ENCODE results near the gene TOR1AIP1. TPM values are rescaled to one million over a fixed set of nuclear protein-coding genes. Genes with fewer than 3 reads are reported as not detected.

Gene TOR1AIP1
- total RNA-seq, 4 donors from 2014 or later: 66.1 to 148 (median 68.8) TPM

GRCh38 chr1:179941454-179941853, 59.4 kb downstream of the TOR1AIP1 start:
- Histone ChIP-seq H3K9me3 (no peaks in the 10 kb centered on the region), H3K4me3 (no peak overlapping the region), H3K27ac (no peak overlapping the region), H3K4me1 (no peaks in the 10 kb centered on the region), H3K27me3 (no peaks in the 10 kb centered on the region), H3K36me3 (no peaks in the 10 kb centered on the region)
- ATAC-seq: no peak
- in situ Hi-C loops (cut with MboI; ENCODE audit: low sequenced_read_pairs in 4 of 4) (no loop called here), intact Hi-C loops (cut with DNase I; ENCODE audit: low total_unique reads) (no loop called here)
- TF ChIP-seq POLR2A (IDR thresholded peaks at IDR 0.05): no peak
- TF ChIP-seq CTCF (IDR thresholded peaks at IDR 0.05 in 4 of 5, conservative IDR thresholded peaks at IDR 0.05 in 1 of 5): no peak
- no peak for DNase-seq

- Histone ChIP-seq H3K9me3 (no peaks in the 10 kb centered on the region), H3K27me3 (no peaks in the 10 kb centered on the region), H3K4me3 (no peak overlapping the region), H3K27ac (no peak overlapping the region), H3K4me1 (peaks cover 0 to 6% of the 10 kb centered on the region in 2 donors), H3K36me3 (no peaks in the 10 kb centered on the region)
- intact Hi-C loops (cut with DNase I; ENCODE audit: low total_unique reads): no loop called here
- DNase-seq (no peak), ATAC-seq (no peak)
- in situ Hi-C loops (cut with MboI; ENCODE audit: low sequenced_read_pairs in 4 of 4): loop anchor here in 1 of 4 donors (10.0 kb wide), 1 partner anchor 76 kb away; the partner anchor contains the start of gene TOR1AIP2
- TF ChIP-seq CTCF (IDR thresholded peaks at IDR 0.05 in 4 of 5, conservative IDR thresholded peaks at IDR 0.05 in 1 of 5) (no peak), POLR2A (IDR thresholded peaks at IDR 0.05) (no peak)
These were observed 68.6 kb downstream of the TOR1AIP1 start for GRCh38 chr1:179950651-179951050.

- in situ Hi-C loops (cut with MboI; ENCODE audit: low sequenced_read_pairs in 4 of 4) (loop anchor here in 1 of 4 donors (10.0 kb wide), 1 partner anchor 77 kb away; the partner anchor contains the start of gene TOR1AIP2), intact Hi-C loops (cut with DNase I; ENCODE audit: low total_unique reads) (no loop called here)
- Histone ChIP-seq H3K4me1 (peaks cover 3 to 12% of the 10 kb centered on the region in 2 donors), H3K27me3 (no peaks in the 10 kb centered on the region), H3K9me3 (no peaks in the 10 kb centered on the region), H3K27ac (no peak overlapping the region), H3K36me3 (no peaks in the 10 kb centered on the region), H3K4me3 (no peak overlapping the region)
- no peak for ATAC-seq
- TF ChIP-seq POLR2A (IDR thresholded peaks at IDR 0.05) (no peak), CTCF (IDR thresholded peaks at IDR 0.05 in 4 of 5, conservative IDR thresholded peaks at IDR 0.05 in 1 of 5) (no peak)
- DNase-seq: no peak
These were observed 69.5 kb downstream of the TOR1AIP1 start for GRCh38 chr1:179951383-179952144.

GRCh38 chr1:179952186-179952585, 70.1 kb downstream of the TOR1AIP1 start:
- in situ Hi-C loops (cut with MboI; ENCODE audit: low sequenced_read_pairs in 4 of 4): loop anchor here in 1 of 4 donors (10.0 kb wide), 1 partner anchor 77 kb away; the partner anchor contains the start of gene TOR1AIP2
- TF ChIP-seq CTCF (IDR thresholded peaks at IDR 0.05 in 4 of 5, conservative IDR thresholded peaks at IDR 0.05 in 1 of 5): no peak
- TF ChIP-seq POLR2A (IDR thresholded peaks at IDR 0.05): no peak
- intact Hi-C loops (cut with DNase I; ENCODE audit: low total_unique reads): no loop called here
- Histone ChIP-seq H3K27me3 (no peaks in the 10 kb centered on the region), H3K9me3 (no peaks in the 10 kb centered on the region), H3K4me3 (no peak overlapping the region), H3K4me1 (peaks cover 4 to 18% of the 10 kb centered on the region in 2 donors), H3K36me3 (no peaks in the 10 kb centered on the region), H3K27ac (no peak overlapping the region)
- DNase-seq: no peak
- ATAC-seq: no peak
